Mesenchymal stem cell (in vitro differentiated cells and primary cell): ENCODE measurements around the gene TBC1D8.

Experiments used
- DNase-seq: peaks from one replicate; pipeline ENCODE4 v3.0.0-alpha.2; 2013
- H2AFZ ChIP-seq: one replicate; pipeline ENCODE4 v1.6.1; 2013; ENCODE audit warnings: low read depth, mild to moderate bottlenecking, control low read depth, inconsistent platforms, low read length, moderate library complexity
- H2AK5ac ChIP-seq: 2 replicates; pipeline ENCODE4 v1.6.1; 2013; ENCODE audit warnings: low read length, moderate library complexity, mild to moderate bottlenecking, inconsistent platforms; ENCODE audit not compliant: severe bottlenecking
- H2BK120ac ChIP-seq: one replicate; pipeline ENCODE4 v1.6.1; 2013; ENCODE audit warnings: low read depth, mild to moderate bottlenecking, inconsistent platforms, low read length, moderate library complexity
- H2BK12ac ChIP-seq, 2 experiments: one replicate each; pipeline ENCODE4 v1.6.1; 2013; ENCODE audit warnings: inconsistent platforms in 2 of 2, low read length in 2 of 2, mild to moderate bottlenecking in 2 of 2, moderate library complexity in 2 of 2, control low read depth in 1 of 2
- H2BK15ac ChIP-seq: one replicate; pipeline ENCODE4 v1.6.1; 2013; ENCODE audit warnings: mild to moderate bottlenecking, low read depth, inconsistent platforms; ENCODE audit not compliant: poor library complexity, severe bottlenecking
- H2BK5ac ChIP-seq: 2 replicates; pipeline ENCODE4 v1.6.1; 2013; ENCODE audit warnings: low read depth, mild to moderate bottlenecking, low read length, control low read depth, inconsistent platforms; ENCODE audit not compliant: poor library complexity, severe bottlenecking
- H3K14ac ChIP-seq, 2 experiments: one replicate each; pipeline ENCODE4 v1.6.1; 2013; ENCODE audit warnings: inconsistent platforms in 2 of 2, low read length in 2 of 2, control low read depth in 1 of 2, mild to moderate bottlenecking in 1 of 2, moderate library complexity in 1 of 2
- H3K18ac ChIP-seq, 2 experiments: one replicate each; pipeline ENCODE4 v1.6.1; 2013; ENCODE audit warnings: inconsistent platforms in 2 of 2, low read length in 2 of 2, control low read depth in 1 of 2, low read depth in 1 of 2, mild to moderate bottlenecking in 1 of 2
- H3K23ac ChIP-seq, 2 experiments: one replicate each; pipeline ENCODE4 v1.6.1; 2013; ENCODE audit warnings: inconsistent platforms in 2 of 2, low read length in 2 of 2, mild to moderate bottlenecking in 2 of 2, moderate library complexity in 2 of 2, control low read depth in 1 of 2
- H3K27ac ChIP-seq: 2 replicates; pipeline ENCODE4 v1.5.1; 2013; ENCODE audit warnings: mild to moderate bottlenecking, moderate library complexity, low read length, control low read depth, inconsistent platforms; ENCODE audit not compliant: poor library complexity, severe bottlenecking
- H3K27me3 ChIP-seq, 2 experiments: 2 replicates each; pipeline versions ENCODE4 v1.6.1 to v1.7.0; 2013; ENCODE audit warnings: low read length in 2 of 2, mild to moderate bottlenecking in 2 of 2, moderate library complexity in 2 of 2, control low read depth in 1 of 2, inconsistent platforms in 1 of 2; ENCODE audit not compliant: control insufficient read depth in 1 of 2, insufficient read depth in 1 of 2
- H3K36me3 ChIP-seq, 2 experiments: 2 replicates each; pipeline versions ENCODE4 v1.6.1 to v1.7.0; 2013; ENCODE audit warnings: low read length in 2 of 2, control low read depth in 1 of 2, inconsistent platforms in 1 of 2, low read depth in 1 of 2, mild to moderate bottlenecking in 1 of 2; ENCODE audit not compliant: insufficient read depth in 2 of 2, control insufficient read depth in 1 of 2
- H3K4ac ChIP-seq, 2 experiments: one replicate each; pipeline ENCODE4 v1.6.1; 2013; ENCODE audit warnings: inconsistent platforms in 2 of 2, low read length in 2 of 2, mild to moderate bottlenecking in 2 of 2, moderate library complexity in 2 of 2, control low read depth in 1 of 2, low read depth in 1 of 2
- H3K4me1 ChIP-seq: 2 replicates; pipeline ENCODE4 v1.6.1; 2013; ENCODE audit warnings: low read depth, low read length, control low read depth; ENCODE audit not compliant: control insufficient read depth, insufficient read depth
- H3K4me2 ChIP-seq: 2 replicates; pipeline ENCODE4 v1.6.1; 2013; ENCODE audit warnings: low read length, mild to moderate bottlenecking, inconsistent platforms; ENCODE audit not compliant: poor library complexity, severe bottlenecking
- H3K4me3 ChIP-seq, 2 experiments: 2 replicates each; pipeline versions ENCODE4 v1.5.1 to v1.7.0; 2013; ENCODE audit warnings: low read length in 2 of 2, mild to moderate bottlenecking in 2 of 2, control low read depth in 1 of 2, low read depth in 1 of 2; ENCODE audit not compliant: insufficient read depth in 1 of 2
- H3K79me1 ChIP-seq: replicated peaks from 2 replicates; pipeline ENCODE4 v1.6.1; 2013; ENCODE audit warnings: mild to moderate bottlenecking, control low read depth, low read length, inconsistent platforms; ENCODE audit not compliant: poor library complexity, severe bottlenecking
- H3K9ac ChIP-seq: 2 replicates; pipeline ENCODE4 v1.7.0; 2013; ENCODE audit warnings: mild to moderate bottlenecking, low read length, moderate library complexity
- H3K9me3 ChIP-seq: 2 replicates; pipeline ENCODE4 v1.7.0; 2013; ENCODE audit warnings: mild to moderate bottlenecking, low read length; ENCODE audit not compliant: control insufficient read depth
- H4K8ac ChIP-seq: one replicate; pipeline ENCODE4 v1.6.1; 2013; ENCODE audit warnings: inconsistent platforms, mild to moderate bottlenecking, low read length, moderate library complexity
- H4K91ac ChIP-seq: one replicate; pipeline ENCODE4 v1.6.1; 2013; ENCODE audit warnings: mild to moderate bottlenecking, low read length, inconsistent platforms
- WGBS: methylation state at CpG from one replicate; pipeline ENCODE4 v1.1.7; 2013; ENCODE audit warnings: mixed read lengths; 5-methylcytosine and 5-hydroxymethylcytosine counted together

Gene TBC1D8

GRCh38 chr2:101023327-101024107 lies 127.7 kb downstream of the TBC1D8 start:
- H4K91ac ChIP-seq: no peak overlapping the region
- no peak overlapping the region for H2BK15ac ChIP-seq
- 98% methylated on average over 5 of the region's 6 CpGs for WGBS
- H3K18ac ChIP-seq: no peak overlapping the region
- H2BK12ac ChIP-seq: no peak overlapping the region
- H2BK5ac ChIP-seq: no peak overlapping the region
- DNase-seq: no peak
- no peak overlapping the region for H2AFZ ChIP-seq
- H3K4ac ChIP-seq: no peak overlapping the region
- H3K23ac ChIP-seq: no peak overlapping the region
- no peak overlapping the region for H3K4me2 ChIP-seq
- no peak overlapping the region for H3K14ac ChIP-seq
- no peak overlapping the region for H2BK120ac ChIP-seq
- no peaks in the 10 kb centered on the region for H3K9me3 ChIP-seq
- peaks cover 2% of the 10 kb centered on the region for H3K4me1 ChIP-seq
- no peaks in the 10 kb centered on the region for H3K79me1 ChIP-seq
- H3K36me3 ChIP-seq: peaks cover 20 to 79% of the 10 kb centered on the region in 2 experiments
- no peaks in the 10 kb centered on the region for H3K27me3 ChIP-seq
- H3K9ac ChIP-seq: no peak overlapping the region
- no peak overlapping the region for H3K27ac ChIP-seq
- H3K4me3 ChIP-seq: no peak overlapping the region
- no peak overlapping the region for H4K8ac ChIP-seq
- H2AK5ac ChIP-seq: no peak overlapping the region

- Histone ChIP-seq H2BK15ac (no peak overlapping the region), H3K9ac (no peak overlapping the region), H2BK12ac (no peak overlapping the region), H3K4me3 (no peak overlapping the region), H3K36me3 (peaks cover 16 to 80% of the 10 kb centered on the region in 2 experiments), H3K9me3 (no peaks in the 10 kb centered on the region), H3K4me1 (peaks cover 2% of the 10 kb centered on the region), H3K23ac (no peak overlapping the region), H4K8ac (no peak overlapping the region), H3K4ac (no peak overlapping the region), H4K91ac (no peak overlapping the region), H2BK5ac (no peak overlapping the region), H3K14ac (no peak overlapping the region), H3K79me1 (no peaks in the 10 kb centered on the region), H3K27ac (no peak overlapping the region), H3K27me3 (no peaks in the 10 kb centered on the region), H3K18ac (no peak overlapping the region), H3K4me2 (no peak overlapping the region), H2AK5ac (no peak overlapping the region), H2AFZ (no peak overlapping the region), H2BK120ac (no peak overlapping the region)
- 91% methylated on average over 16 of the region's 16 CpGs for WGBS
- no peak for DNase-seq
Measured at GRCh38 chr2:101022221-101022620, 129.0 kb downstream of the TBC1D8 start.

GRCh38 chr2:101018934-101019333 lies 132.2 kb downstream of the TBC1D8 start:
- no peak overlapping the region for H2BK5ac ChIP-seq
- no peak for DNase-seq
- H3K27ac ChIP-seq: no peak overlapping the region
- H3K18ac ChIP-seq: no peak overlapping the region
- no peak overlapping the region for H3K4ac ChIP-seq
- 78% methylated on average over 7 of the region's 8 CpGs for WGBS
- H2AK5ac ChIP-seq: no peak overlapping the region
- H3K9me3 ChIP-seq: no peaks in the 10 kb centered on the region
- no peak overlapping the region for H2AFZ ChIP-seq
- H2BK12ac ChIP-seq: no peak overlapping the region
- peak overlapping the region; percentile 19 for H4K8ac ChIP-seq
- H3K4me3 ChIP-seq: no peak overlapping the region
- no peak overlapping the region for H4K91ac ChIP-seq
- no peak overlapping the region for H3K14ac ChIP-seq
- H2BK120ac ChIP-seq: no peak overlapping the region
- H3K79me1 ChIP-seq: no peaks in the 10 kb centered on the region
- peak overlapping the region; percentile 29 for H3K9ac ChIP-seq
- no peaks in the 10 kb centered on the region for H3K4me1 ChIP-seq
- no peak overlapping the region for H2BK15ac ChIP-seq
- no peak overlapping the region for H3K4me2 ChIP-seq
- H3K27me3 ChIP-seq: no peaks in the 10 kb centered on the region
- H3K23ac ChIP-seq: no peak overlapping the region
- H3K36me3 ChIP-seq: peaks cover 13 to 68% of the 10 kb centered on the region in 2 experiments

- Histone ChIP-seq H3K36me3 (peaks cover 13 to 71% of the 10 kb centered on the region in 2 experiments), H3K4ac (no peak overlapping the region), H3K4me2 (no peak overlapping the region), H3K9me3 (no peaks in the 10 kb centered on the region), H3K4me1 (no peaks in the 10 kb centered on the region), H3K9ac (no peak overlapping the region), H4K91ac (no peak overlapping the region), H3K4me3 (no peak overlapping the region), H2BK15ac (no peak overlapping the region), H3K14ac (no peak overlapping the region), H3K18ac (no peak overlapping the region), H2AFZ (no peak overlapping the region), H3K27me3 (no peaks in the 10 kb centered on the region), H2BK5ac (no peak overlapping the region), H2BK12ac (no peak overlapping the region), H3K27ac (no peak overlapping the region), H4K8ac (no peak overlapping the region), H2BK120ac (no peak overlapping the region), H3K79me1 (peaks cover 5% of the 10 kb centered on the region), H2AK5ac (no peak overlapping the region), H3K23ac (no peak overlapping the region)
- 98% methylated on average over 2 of the region's 3 CpGs for WGBS
- no peak for DNase-seq
Measured at GRCh38 chr2:101017371-101017770, 133.8 kb downstream of the TBC1D8 start.
